ENCODE measurements around the gene SLCO2A1. TPM values are rescaled to one million over a fixed set of nuclear protein-coding genes. Genes with fewer than 3 reads are reported as not detected.
A peak's percentile ranks its signal among the peaks of the same experiment; 100 is the strongest.

The SLCO2A1 gene
- total RNA-seq, 4 donors from 2014 or later: 5.4 to 24.9 (median 9.2) TPM

- DNase-seq (ENCODE audit: low spot score in 2 of 2): peak in 1 of 2 donors; percentile 31
Measured at GRCh38 chr3:134052370-134052769, 22.6 kb upstream of the SLCO2A1 start.

GRCh38 chr3:134049676-134050075 is 20.0 kb upstream of the SLCO2A1 start:
- no peak for DNase-seq (ENCODE audit: low spot score in 2 of 2)
- H3K4me3 ChIP-seq (ENCODE audit: low read depth, poor library complexity, severe bottlenecking): no peak overlapping the region
- TF ChIP-seq CTCF (IDR thresholded peaks at IDR 0.05) (no peak), POLR2A (IDR thresholded peaks at IDR 0.05) (no peak)
- intact Hi-C loops (cut with DNase I; ENCODE audit: low total_unique reads): no loop called here
- 90 to 100% methylated on average over 1 of the region's 1 CpG for WGBS, 2 donors

More at GRCh38 chr3:134052370-134052769, 22.6 kb upstream of the SLCO2A1 start:
- WGBS, 2 donors: 64 to 81% methylated on average over 4 of the region's 4 CpGs
- no peak overlapping the region for H3K4me3 ChIP-seq (ENCODE audit: low read depth, poor library complexity, severe bottlenecking)
- TF ChIP-seq CTCF (IDR thresholded peaks at IDR 0.05) (no peak), POLR2A (IDR thresholded peaks at IDR 0.05) (no peak)
- intact Hi-C loops (cut with DNase I; ENCODE audit: low total_unique reads): no loop called here

GRCh38 chr3:134048278-134048996 is 18.7 kb upstream of the SLCO2A1 start:
- no peak for TF ChIP-seq POLR2A (IDR thresholded peaks at IDR 0.05)
- intact Hi-C loops (cut with DNase I; ENCODE audit: low total_unique reads): no loop called here
- 93 to 95% methylated on average over 9 of the region's 9 CpGs for WGBS, 2 donors
- no peak overlapping the region for H3K4me3 ChIP-seq (ENCODE audit: low read depth, poor library complexity, severe bottlenecking)
- peak in 1 of 2 donors; percentile 80 for DNase-seq (ENCODE audit: low spot score in 2 of 2)

GRCh38 chr3:134044459-134044858 is 14.7 kb upstream of the SLCO2A1 start:
- no peak overlapping the region for H3K4me3 ChIP-seq (ENCODE audit: low read depth, poor library complexity, severe bottlenecking)
- TF ChIP-seq POLR2A (IDR thresholded peaks at IDR 0.05) (no peak), CTCF (IDR thresholded peaks at IDR 0.05) (no peak)
- no peak for DNase-seq (ENCODE audit: low spot score in 2 of 2)
- intact Hi-C loops (cut with DNase I; ENCODE audit: low total_unique reads): no loop called here

GRCh38 chr3:134040066-134040465 is 10.3 kb upstream of the SLCO2A1 start:
- 88 to 91% methylated on average over 4 of the region's 4 CpGs for WGBS, 2 donors
- DNase-seq (ENCODE audit: low spot score in 2 of 2): no peak
- intact Hi-C loops (cut with DNase I; ENCODE audit: low total_unique reads): no loop called here
- H3K4me3 ChIP-seq (ENCODE audit: low read depth, poor library complexity, severe bottlenecking): no peak overlapping the region
- no peak for TF ChIP-seq CTCF (IDR thresholded peaks at IDR 0.05)
- no peak for TF ChIP-seq POLR2A (IDR thresholded peaks at IDR 0.05)

- H3K4me3 ChIP-seq (ENCODE audit: low read depth, poor library complexity, severe bottlenecking): no peak overlapping the region
- TF ChIP-seq CTCF (IDR thresholded peaks at IDR 0.05) (no peak), POLR2A (IDR thresholded peaks at IDR 0.05) (no peak)
- no peak for DNase-seq (ENCODE audit: low spot score in 2 of 2)
- intact Hi-C loops (cut with DNase I; ENCODE audit: low total_unique reads): no loop called here
- WGBS, 2 donors: 88 to 90% methylated on average over 8 of the region's 8 CpGs
Measured at GRCh38 chr3:134039161-134039862, 9.6 kb upstream of the SLCO2A1 start.

Measured in lower leg skin (tissue), 4 donors.